ENCODE results near the gene RBM19.

Gene RBM19

DNA sequence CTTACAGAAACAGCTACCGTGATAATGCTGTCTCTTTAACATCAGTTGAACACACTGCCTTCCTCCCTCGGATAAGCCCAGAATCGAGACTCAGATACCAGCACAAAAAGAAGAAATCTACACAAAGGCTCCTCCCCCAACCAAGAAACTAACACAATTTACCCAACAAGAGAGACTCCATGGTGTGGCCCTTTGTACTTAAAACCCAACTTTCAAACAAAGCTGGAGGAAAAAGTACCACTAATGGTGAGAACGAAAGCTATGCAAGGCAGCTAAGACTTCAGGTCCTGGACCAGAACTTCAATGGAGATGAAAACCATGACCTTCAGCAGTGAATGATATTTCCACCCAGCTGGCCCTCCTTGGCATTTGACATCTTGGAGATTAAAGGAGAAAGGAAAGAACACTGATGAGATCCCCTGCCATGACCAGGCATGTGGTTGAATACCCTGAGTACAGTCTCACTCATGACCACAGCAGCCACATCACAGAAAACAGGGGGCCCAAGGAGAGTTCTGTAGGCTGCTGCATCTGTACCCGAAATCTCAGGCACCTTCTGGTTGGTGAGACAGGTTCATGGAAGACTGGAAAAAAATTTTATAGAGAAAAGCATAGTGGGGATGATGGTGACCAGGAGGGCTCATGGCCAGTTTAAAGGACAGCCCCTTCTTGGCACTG, 36.7 kb downstream of the RBM19 start:
- TF ChIP-seq, protein P1, sequence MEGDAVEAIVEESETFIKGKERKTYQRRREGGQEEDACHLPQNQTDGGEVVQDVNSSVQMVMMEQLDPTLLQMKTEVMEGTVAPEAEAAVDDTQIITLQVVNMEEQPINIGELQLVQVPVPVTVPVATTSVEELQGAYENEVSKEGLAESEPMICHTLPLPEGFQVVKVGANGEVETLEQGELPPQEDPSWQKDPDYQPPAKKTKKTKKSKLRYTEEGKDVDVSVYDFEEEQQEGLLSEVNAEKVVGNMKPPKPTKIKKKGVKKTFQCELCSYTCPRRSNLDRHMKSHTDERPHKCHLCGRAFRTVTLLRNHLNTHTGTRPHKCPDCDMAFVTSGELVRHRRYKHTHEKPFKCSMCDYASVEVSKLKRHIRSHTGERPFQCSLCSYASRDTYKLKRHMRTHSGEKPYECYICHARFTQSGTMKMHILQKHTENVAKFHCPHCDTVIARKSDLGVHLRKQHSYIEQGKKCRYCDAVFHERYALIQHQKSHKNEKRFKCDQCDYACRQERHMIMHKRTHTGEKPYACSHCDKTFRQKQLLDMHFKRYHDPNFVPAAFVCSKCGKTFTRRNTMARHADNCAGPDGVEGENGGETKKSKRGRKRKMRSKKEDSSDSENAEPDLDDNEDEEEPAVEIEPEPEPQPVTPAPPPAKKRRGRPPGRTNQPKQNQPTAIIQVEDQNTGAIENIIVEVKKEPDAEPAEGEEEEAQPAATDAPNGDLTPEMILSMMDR (IDR thresholded peaks at IDR 0.05; ENCODE audit: low read depth, low read length), result no peak
- no peak for DNase-seq (ENCODE audit: extremely low read depth, low read depth)

DNA sequence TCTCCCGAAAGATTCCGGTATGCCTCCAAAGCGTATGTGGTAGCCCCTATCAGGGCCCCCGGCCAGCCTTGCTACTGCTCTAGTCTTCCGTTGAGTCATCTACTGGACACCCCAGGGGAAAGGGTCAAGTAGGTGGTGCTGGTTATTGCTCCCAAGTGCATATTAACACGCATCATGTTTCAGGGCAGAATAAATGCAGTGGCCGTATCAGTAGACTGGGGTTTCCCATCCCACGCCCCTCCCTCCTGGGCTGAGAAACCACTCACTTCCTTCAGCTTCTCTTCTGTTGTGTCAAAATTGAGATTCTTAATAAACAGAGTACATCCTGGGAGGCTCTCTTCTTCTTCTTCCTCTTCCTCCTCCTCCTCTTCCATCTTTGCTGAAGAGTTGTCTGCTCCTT, 39.3 kb downstream of the RBM19 start:
- TF ChIP-seq, protein P1 (IDR thresholded peaks at IDR 0.05; ENCODE audit: low read depth, low read length), result no peak

GRCh38 chr12:113924341-113924740, 41.8 kb downstream of the RBM19 start:
- no peak for DNase-seq (ENCODE audit: extremely low read depth, low read depth)
- TF ChIP-seq, protein P1 (IDR thresholded peaks at IDR 0.05; ENCODE audit: low read depth, low read length), result no peak

More for the DNA sequence above, 39.3 kb downstream of the RBM19 start:
- no peak for DNase-seq (ENCODE audit: extremely low read depth, low read depth)

GRCh38 chr12:113923251-113923650, 42.9 kb downstream of the RBM19 start:
- TF ChIP-seq, protein P1 (IDR thresholded peaks at IDR 0.05; ENCODE audit: low read depth, low read length), result no peak
- no peak for DNase-seq (ENCODE audit: extremely low read depth, low read depth)

DNA sequence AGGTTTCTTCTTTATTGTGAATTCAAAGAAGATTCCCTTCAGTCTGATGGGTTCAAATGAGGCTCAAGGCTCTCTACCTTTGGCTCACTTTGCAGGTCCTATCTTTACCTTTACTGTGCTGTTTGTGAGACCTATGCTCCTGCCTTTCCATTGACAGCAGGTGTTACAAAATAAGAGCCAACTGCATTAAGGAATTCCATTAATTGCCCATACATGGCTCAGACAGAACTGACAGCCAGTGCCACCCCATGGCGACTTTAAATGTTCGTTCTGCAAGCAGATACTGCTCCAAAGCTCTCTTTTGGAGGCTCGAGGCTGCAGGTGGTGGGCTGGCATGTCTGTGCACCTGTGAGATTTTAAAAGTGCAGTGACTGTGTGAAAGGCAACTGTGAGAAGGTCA, 44.7 kb downstream of the RBM19 start:
- TF ChIP-seq, protein P1 (IDR thresholded peaks at IDR 0.05; ENCODE audit: low read depth, low read length), result no peak
- no peak for DNase-seq (ENCODE audit: extremely low read depth, low read depth)

DNA sequence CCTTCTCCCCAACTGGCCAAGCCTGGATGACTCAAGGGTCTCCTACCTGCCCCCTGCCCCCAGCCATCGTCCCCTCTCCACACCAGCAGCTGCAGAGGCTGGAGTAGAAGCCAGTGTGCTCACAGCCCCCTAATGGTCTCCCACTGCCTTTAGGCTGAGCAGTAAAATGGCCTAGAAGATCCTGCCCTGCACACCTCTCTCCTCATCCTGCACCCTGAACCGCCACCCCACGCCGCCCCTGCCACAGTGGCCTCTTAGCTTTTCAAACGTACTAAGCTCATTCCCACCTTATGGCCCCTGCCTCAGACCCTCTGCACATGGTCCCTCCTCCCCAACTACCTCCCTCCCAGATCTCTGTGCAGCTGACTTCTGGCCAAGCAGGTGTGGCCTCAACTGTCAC, 46.3 kb downstream of the RBM19 start:
- TF ChIP-seq, protein P1 (IDR thresholded peaks at IDR 0.05; ENCODE audit: low read depth, low read length), result no peak
- DNase-seq (ENCODE audit: extremely low read depth, low read depth), result no peak

DNA sequence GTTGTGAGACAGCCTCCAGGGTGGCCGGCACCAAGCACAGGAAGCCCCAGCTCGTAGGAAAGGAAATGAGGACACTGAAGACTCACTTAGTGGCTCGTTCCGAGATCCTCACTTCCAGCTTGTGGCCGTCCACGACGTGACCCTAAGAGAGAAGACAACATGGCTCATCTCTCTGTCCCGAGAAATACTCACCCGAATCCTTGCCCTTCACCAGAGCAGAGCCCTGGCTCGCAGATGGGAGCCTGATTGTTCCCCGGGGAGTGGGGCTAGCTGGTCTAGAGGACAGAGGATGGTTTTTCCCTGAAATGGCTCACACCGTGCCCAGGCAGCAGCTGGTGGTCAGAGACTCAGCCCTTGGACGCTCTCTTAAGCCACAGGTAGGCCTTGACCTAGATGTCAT, 47.8 kb downstream of the RBM19 start:
- DNase-seq (ENCODE audit: extremely low read depth, low read depth), result no peak
- TF ChIP-seq, protein P1 (IDR thresholded peaks at IDR 0.05; ENCODE audit: low read depth, low read length), result no peak

Data from AG09319 (cell line).